Neural cell (in vitro differentiated cells): Measurements from ENCODE around the gene ASB1. TPM values are rescaled to one million over a fixed set of nuclear protein-coding genes. Genes with fewer than 3 reads are reported as not detected.

Experiments
- H2AFZ ChIP-seq: fragments of 200-600, 300-800 bp; sonication (generic), shearing (Covaris generic); 2 replicates; pipeline ENCODE4 v1.6.0; 2014; ENCODE audit warnings: low read depth, mild to moderate bottlenecking, antibody characterized with exemption, low read length, moderate library complexity
- H3F3A ChIP-seq: fragments of 200-600 bp; shearing (Covaris generic); 2 replicates; pipeline ENCODE4 v1.6.1; 2016; ENCODE audit warnings: mild to moderate bottlenecking, moderate library complexity, mixed read lengths, antibody characterized with exemption, low read length; ENCODE audit not compliant: insufficient read depth, poor library complexity, severe bottlenecking
- H3K27ac ChIP-seq: fragments of 200-600, 300-800 bp; sonication (generic), shearing (Covaris generic); 2 replicates; pipeline ENCODE4 v1.5.1; 2014; ENCODE audit warnings: mild to moderate bottlenecking, low read length, moderate library complexity
- H3K27me3 ChIP-seq: fragments of 300-800, 200-600 bp; sonication (generic), shearing (Covaris generic); 2 replicates; pipeline ENCODE4 v1.6.0; 2014; ENCODE audit warnings: mild to moderate bottlenecking, low read depth, low read length, moderate library complexity; ENCODE audit not compliant: insufficient read depth
- H3K36me3 ChIP-seq: fragments of 300-800, 200-600 bp; sonication (generic), shearing (Covaris generic); 2 replicates; pipeline ENCODE4 v1.5.1; 2014; ENCODE audit warnings: mild to moderate bottlenecking, antibody characterized with exemption, low read length, moderate library complexity; ENCODE audit not compliant: insufficient read depth
- H3K4me2 ChIP-seq: fragments of 300-800, 200-600 bp; sonication (generic), shearing (Covaris generic); 2 replicates; pipeline ENCODE4 v1.6.0; 2014; ENCODE audit warnings: mild to moderate bottlenecking, low read length
- H3K4me3 ChIP-seq: fragments of 300-800, 200-600 bp; sonication (generic), shearing (Covaris generic); 2 replicates; pipeline ENCODE4 v1.5.1; 2014; ENCODE audit warnings: mild to moderate bottlenecking, low read length, moderate library complexity
- H3K79me2 ChIP-seq: fragments of 200-600 bp; shearing (Covaris generic); replicated peaks from 2 replicates; pipeline ENCODE4 v1.6.0; 2014; ENCODE audit warnings: mild to moderate bottlenecking, low read length, moderate library complexity; ENCODE audit not compliant: insufficient read depth
- H3K9ac ChIP-seq: fragments of 300-800, 200-600 bp; sonication (generic), shearing (Covaris generic); 2 replicates; pipeline ENCODE4 v1.6.1; 2016; ENCODE audit warnings: mild to moderate bottlenecking, low read length, mixed read lengths
- H3K9me2 ChIP-seq: fragments of 200-600 bp; shearing (Covaris generic); 2 replicates; pipeline ENCODE4 v1.6.1; 2016; ENCODE audit warnings: mild to moderate bottlenecking, low read length, mixed read lengths; ENCODE audit not compliant: insufficient read depth
- H3K9me3 ChIP-seq: fragments of 200-600, 300-800 bp; sonication (generic), shearing (Covaris generic); 2 replicates; pipeline ENCODE4 v1.6.1; 2016; ENCODE audit warnings: mild to moderate bottlenecking, mixed run types, low read length, moderate library complexity, mixed read lengths
- H4K20me1 ChIP-seq: fragments of 200-600 bp; shearing (Covaris generic); 2 replicates; pipeline ENCODE4 v1.6.1; 2016; ENCODE audit warnings: mild to moderate bottlenecking, mixed run types; ENCODE audit not compliant: insufficient read depth
- EP300 ChIP-seq: fragments of 450-650 bp; conservative IDR thresholded peaks from 2 replicates; pipeline ENCODE4 v1.6.1; 2014; ENCODE audit warnings: antibody characterized with exemption, mild to moderate bottlenecking, moderate library complexity; ENCODE audit not compliant: poor library complexity, severe bottlenecking
- EZH2 ChIP-seq: fragments of 200-600, 300-800 bp; shearing (Covaris generic), sonication (generic); IDR thresholded peaks from 2 replicates; pipeline ENCODE4 v1.6.1; 2014; ENCODE audit warnings: antibody characterized with exemption, low read length, borderline replicate concordance, mild to moderate bottlenecking; ENCODE audit not compliant: insufficient read depth, poor library complexity, severe bottlenecking
- MXI1 ChIP-seq: fragments of 450-650 bp; conservative IDR thresholded peaks from 2 replicates; pipeline ENCODE4 v1.6.1; 2014; ENCODE audit warnings: antibody characterized with exemption, mild to moderate bottlenecking; ENCODE audit not compliant: poor library complexity, severe bottlenecking
- POLR2AphosphoS5 ChIP-seq: IDR thresholded peaks from 2 replicates; pipeline ENCODE4 v1.6.1; 2012
- RAD21 ChIP-seq: fragments of 450-650 bp; conservative IDR thresholded peaks from 2 replicates; pipeline ENCODE4 v1.6.1; 2014; ENCODE audit warnings: antibody characterized with exemption, mild to moderate bottlenecking, moderate library complexity
- SMC3 ChIP-seq: fragments of 450-650 bp; conservative IDR thresholded peaks from 2 replicates; pipeline ENCODE4 v1.6.1; 2014; ENCODE audit warnings: antibody characterized with exemption, mild to moderate bottlenecking, moderate library complexity; ENCODE audit not compliant: poor library complexity
- TAF1 ChIP-seq: IDR thresholded peaks from 2 replicates; pipeline ENCODE4 v1.6.1; 2012; ENCODE audit warnings: low read depth
- polyA plus RNA-seq: library from polyadenylated mRNA; depleted of rRNA; stranded (reverse); fragments of >200 nt; gene quantifications from 2 replicates; pipeline ENCODE4 v1.2.3, GENCODE V29; 2014
- TF ChIP-seq, protein P1 (sequence below): fragments of 450-650 bp; IDR thresholded peaks from 2 replicates; pipeline ENCODE4 v1.5.1; 2014; ENCODE audit warnings: antibody characterized with exemption, mild to moderate bottlenecking, moderate library complexity; ENCODE audit not compliant: poor library complexity, severe bottlenecking
- TF ChIP-seq, protein P2 (sequence below): IDR thresholded peaks from 2 replicates; pipeline ENCODE4 v1.6.1; 2012; ENCODE audit warnings: borderline replicate concordance

The ASB1 gene
- polyA plus RNA-seq, 1 donor from 2014 or later, result 13.7 TPM

DNA sequence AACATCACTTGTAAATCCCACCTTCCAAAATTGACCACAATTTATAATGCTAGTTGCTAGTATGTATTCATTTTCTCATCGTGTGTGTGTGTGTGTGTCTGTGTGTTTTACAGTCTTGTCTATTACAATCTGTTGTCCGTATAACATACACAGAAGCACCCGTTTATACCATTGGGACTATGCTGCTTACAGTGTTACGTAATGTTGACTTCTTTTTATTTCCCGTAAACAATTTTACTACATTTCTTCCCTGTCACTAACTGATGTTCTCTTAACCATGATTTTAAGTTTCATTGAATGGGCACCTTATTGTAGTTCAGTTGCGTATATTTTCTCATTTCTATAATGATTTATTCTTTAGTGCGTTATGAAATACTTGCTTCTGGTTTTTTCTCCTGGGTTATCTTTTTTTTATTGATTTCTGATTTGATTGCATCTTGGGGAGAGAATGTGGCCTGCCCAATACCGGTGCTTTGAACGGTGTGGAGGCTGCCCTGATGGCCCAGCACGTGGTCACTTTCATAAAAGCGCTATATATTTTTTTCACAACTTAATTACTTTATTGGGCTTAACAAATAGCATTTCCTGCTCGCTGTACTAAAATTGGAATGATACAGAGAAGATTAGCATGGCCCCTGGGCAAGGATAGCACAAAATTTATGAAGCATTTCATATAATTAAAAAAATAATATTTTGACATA, 14.5 kb upstream of the ASB1 start:
- Histone ChIP-seq H3K9me3 (no peaks in the 10 kb centered on the region), H3F3A (no peaks in the 10 kb centered on the region), H2AFZ (no peak overlapping the region), H3K36me3 (no peaks in the 10 kb centered on the region), H3K79me2 (no peaks in the 10 kb centered on the region), H3K4me2 (no peak overlapping the region), H4K20me1 (no peaks in the 10 kb centered on the region), H3K9ac (no peak overlapping the region), H3K27me3 (no peaks in the 10 kb centered on the region), H3K9me2 (no peaks in the 10 kb centered on the region), H3K27ac (no peak overlapping the region), H3K4me3 (no peak overlapping the region)
- no peak for TF ChIP-seq MXI1
- no peak for TF ChIP-seq POLR2AphosphoS5
- no peak for TF ChIP-seq RAD21
- no peak for TF ChIP-seq SMC3
- no peak for TF ChIP-seq EP300
- no peak for TF ChIP-seq TAF1
- no peak for TF ChIP-seq EZH2
- TF ChIP-seq, protein P1, sequence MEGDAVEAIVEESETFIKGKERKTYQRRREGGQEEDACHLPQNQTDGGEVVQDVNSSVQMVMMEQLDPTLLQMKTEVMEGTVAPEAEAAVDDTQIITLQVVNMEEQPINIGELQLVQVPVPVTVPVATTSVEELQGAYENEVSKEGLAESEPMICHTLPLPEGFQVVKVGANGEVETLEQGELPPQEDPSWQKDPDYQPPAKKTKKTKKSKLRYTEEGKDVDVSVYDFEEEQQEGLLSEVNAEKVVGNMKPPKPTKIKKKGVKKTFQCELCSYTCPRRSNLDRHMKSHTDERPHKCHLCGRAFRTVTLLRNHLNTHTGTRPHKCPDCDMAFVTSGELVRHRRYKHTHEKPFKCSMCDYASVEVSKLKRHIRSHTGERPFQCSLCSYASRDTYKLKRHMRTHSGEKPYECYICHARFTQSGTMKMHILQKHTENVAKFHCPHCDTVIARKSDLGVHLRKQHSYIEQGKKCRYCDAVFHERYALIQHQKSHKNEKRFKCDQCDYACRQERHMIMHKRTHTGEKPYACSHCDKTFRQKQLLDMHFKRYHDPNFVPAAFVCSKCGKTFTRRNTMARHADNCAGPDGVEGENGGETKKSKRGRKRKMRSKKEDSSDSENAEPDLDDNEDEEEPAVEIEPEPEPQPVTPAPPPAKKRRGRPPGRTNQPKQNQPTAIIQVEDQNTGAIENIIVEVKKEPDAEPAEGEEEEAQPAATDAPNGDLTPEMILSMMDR, result no peak
- TF ChIP-seq, protein P2, sequence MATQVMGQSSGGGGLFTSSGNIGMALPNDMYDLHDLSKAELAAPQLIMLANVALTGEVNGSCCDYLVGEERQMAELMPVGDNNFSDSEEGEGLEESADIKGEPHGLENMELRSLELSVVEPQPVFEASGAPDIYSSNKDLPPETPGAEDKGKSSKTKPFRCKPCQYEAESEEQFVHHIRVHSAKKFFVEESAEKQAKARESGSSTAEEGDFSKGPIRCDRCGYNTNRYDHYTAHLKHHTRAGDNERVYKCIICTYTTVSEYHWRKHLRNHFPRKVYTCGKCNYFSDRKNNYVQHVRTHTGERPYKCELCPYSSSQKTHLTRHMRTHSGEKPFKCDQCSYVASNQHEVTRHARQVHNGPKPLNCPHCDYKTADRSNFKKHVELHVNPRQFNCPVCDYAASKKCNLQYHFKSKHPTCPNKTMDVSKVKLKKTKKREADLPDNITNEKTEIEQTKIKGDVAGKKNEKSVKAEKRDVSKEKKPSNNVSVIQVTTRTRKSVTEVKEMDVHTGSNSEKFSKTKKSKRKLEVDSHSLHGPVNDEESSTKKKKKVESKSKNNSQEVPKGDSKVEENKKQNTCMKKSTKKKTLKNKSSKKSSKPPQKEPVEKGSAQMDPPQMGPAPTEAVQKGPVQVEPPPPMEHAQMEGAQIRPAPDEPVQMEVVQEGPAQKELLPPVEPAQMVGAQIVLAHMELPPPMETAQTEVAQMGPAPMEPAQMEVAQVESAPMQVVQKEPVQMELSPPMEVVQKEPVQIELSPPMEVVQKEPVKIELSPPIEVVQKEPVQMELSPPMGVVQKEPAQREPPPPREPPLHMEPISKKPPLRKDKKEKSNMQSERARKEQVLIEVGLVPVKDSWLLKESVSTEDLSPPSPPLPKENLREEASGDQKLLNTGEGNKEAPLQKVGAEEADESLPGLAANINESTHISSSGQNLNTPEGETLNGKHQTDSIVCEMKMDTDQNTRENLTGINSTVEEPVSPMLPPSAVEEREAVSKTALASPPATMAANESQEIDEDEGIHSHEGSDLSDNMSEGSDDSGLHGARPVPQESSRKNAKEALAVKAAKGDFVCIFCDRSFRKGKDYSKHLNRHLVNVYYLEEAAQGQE, result no peak

DNA sequence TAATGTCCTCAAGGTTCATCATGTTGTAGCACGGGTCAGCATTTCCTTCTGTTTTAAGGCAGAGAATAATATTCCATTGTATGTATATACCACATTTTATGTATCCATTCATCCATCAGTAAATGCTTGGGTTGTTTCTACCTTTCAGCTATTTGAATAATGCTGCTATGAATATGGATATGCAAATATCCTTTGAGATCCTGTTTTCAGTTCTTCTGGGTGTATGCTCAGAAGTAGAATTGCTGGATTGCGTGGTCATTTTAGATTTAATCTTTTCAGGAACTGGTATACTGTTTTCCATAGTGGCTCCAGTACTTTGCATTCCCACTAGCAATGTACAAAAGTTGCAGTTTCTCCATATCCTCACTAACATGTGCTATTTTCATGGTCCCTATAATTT, 13.4 kb upstream of the ASB1 start:
- H4K20me1 ChIP-seq, result no peaks in the 10 kb centered on the region
- H3K9me3 ChIP-seq, result no peaks in the 10 kb centered on the region
- H3K36me3 ChIP-seq, result no peaks in the 10 kb centered on the region
- no peak overlapping the region for H3K4me3 ChIP-seq
- H3K9ac ChIP-seq, result no peak overlapping the region
- H3F3A ChIP-seq, result no peaks in the 10 kb centered on the region
- no peak overlapping the region for H3K4me2 ChIP-seq
- no peak overlapping the region for H3K27ac ChIP-seq
- H3K79me2 ChIP-seq, result no peaks in the 10 kb centered on the region
- H3K27me3 ChIP-seq, result no peaks in the 10 kb centered on the region
- no peak overlapping the region for H2AFZ ChIP-seq
- H3K9me2 ChIP-seq, result no peaks in the 10 kb centered on the region
- TF ChIP-seq POLR2AphosphoS5, result no peak
- no peak for TF ChIP-seq SMC3
- no peak for TF ChIP-seq TAF1
- no peak for TF ChIP-seq EP300
- no peak for TF ChIP-seq RAD21
